Activated T-cell treated with anti-CD3 and anti-CD28 coated beads, Interleukin-2, amount 50 U/mL, for 72 hours (primary cell): ENCODE data around the gene HIVEP3. TPM values are rescaled to one million over a fixed set of nuclear protein-coding genes. Genes with fewer than 3 reads are reported as not detected.

Source experiments
- ATAC-seq, 2 donors: fragments of 150-1000 bp; cut with Tn5 transposase; replicated peaks in 1 of 2; 2 replicates each; pipeline ENCODE4 v1.10.0; 2021; ENCODE audit warnings: moderate library complexity in 2 of 2, mild to moderate bottlenecking in 1 of 2
- DNase-seq, 2 donors: peaks; one replicate each; pipeline ENCODE4 v3.0.0; 2021 to 2022; ENCODE audit warnings: mixed read lengths in 1 of 2
- H3K27ac Mint-ChIP-seq: one replicate; pipeline ENCODE4 v1.8.0; 2022; ENCODE audit warnings: mild to moderate bottlenecking, moderate library complexity, mixed read lengths
- H3K27me3 Mint-ChIP-seq: one replicate; pipeline ENCODE4 v1.8.0; 2022; ENCODE audit warnings: low read depth, mixed read lengths
- H3K36me3 Mint-ChIP-seq, 2 donors: one replicate each; pipeline ENCODE4 v1.8.0; 2022; ENCODE audit warnings: mixed read lengths in 2 of 2, mild to moderate bottlenecking in 1 of 2; ENCODE audit not compliant: insufficient read depth in 2 of 2
- H3K4me1 Mint-ChIP-seq: one replicate; pipeline ENCODE4 v1.8.0; 2022; ENCODE audit warnings: low read depth, mixed read lengths
- H3K4me3 Mint-ChIP-seq, 2 donors: one replicate each; pipeline ENCODE4 v1.8.0; 2022; ENCODE audit warnings: mild to moderate bottlenecking in 2 of 2, mixed read lengths in 2 of 2, moderate library complexity in 2 of 2
- H3K9me3 Mint-ChIP-seq, 2 donors: one replicate each; pipeline ENCODE4 v1.8.0; 2022; ENCODE audit warnings: mixed read lengths in 2 of 2
- total RNA-seq, 2 donors: library from RNA; stranded (reverse); gene quantifications; one replicate each; pipeline ENCODE4 v1.2.3, GENCODE V29; 2022

Gene HIVEP3
- total RNA-seq, 2 donors from 2014 or later, result 22.8 to 29.2 TPM

DNA sequence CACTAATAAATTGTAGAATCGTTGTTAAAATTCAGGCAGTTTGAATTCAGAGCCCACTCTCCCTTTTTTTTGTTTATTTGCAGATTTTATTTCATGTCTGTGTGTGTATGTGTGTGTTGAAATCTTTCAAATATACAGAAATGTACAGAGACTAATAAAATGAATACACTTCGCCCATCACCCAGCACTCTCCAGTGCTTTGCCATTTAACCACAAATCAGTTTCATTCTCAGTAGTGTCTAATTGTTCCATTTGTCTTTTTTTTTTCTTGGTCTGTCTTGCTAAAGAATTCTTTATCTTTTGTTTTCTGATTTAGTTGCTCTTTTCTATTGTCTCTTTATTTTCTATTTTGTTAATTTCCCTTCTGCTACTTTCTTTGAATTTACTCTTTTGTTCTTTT lies 99.7 kb downstream of the HIVEP3 start:
- no peak for ATAC-seq
- H3K4me3 Mint-ChIP-seq, result no peak overlapping the region
- H3K9me3 Mint-ChIP-seq, result no peaks in the 10 kb centered on the region
- H3K4me1 Mint-ChIP-seq, result peaks cover 15% of the 10 kb centered on the region
- no peaks in the 10 kb centered on the region for H3K36me3 Mint-ChIP-seq
- no peak for DNase-seq
- H3K27me3 Mint-ChIP-seq, result no peaks in the 10 kb centered on the region
- no peak overlapping the region for H3K27ac Mint-ChIP-seq

DNA sequence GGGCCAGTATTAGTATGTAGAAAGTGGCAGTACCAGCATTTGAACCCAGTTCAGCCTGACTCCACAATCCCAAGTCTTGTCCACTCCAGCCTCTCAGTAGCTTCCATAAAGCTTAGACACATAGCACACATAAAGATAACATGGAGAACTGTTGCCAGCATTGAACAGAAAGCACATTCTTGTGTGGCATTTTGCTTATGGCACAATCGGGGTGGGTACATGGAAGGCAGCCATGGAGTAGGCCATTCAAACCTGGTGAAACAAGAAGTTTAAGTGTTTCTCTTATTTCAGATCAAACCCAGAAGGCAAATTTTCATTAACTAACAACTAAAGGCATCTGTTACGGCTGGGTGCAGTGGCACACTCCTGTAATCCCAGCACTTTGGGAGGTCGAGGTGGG lies 102.7 kb downstream of the HIVEP3 start:
- no peak overlapping the region for H3K27ac Mint-ChIP-seq

DNA sequence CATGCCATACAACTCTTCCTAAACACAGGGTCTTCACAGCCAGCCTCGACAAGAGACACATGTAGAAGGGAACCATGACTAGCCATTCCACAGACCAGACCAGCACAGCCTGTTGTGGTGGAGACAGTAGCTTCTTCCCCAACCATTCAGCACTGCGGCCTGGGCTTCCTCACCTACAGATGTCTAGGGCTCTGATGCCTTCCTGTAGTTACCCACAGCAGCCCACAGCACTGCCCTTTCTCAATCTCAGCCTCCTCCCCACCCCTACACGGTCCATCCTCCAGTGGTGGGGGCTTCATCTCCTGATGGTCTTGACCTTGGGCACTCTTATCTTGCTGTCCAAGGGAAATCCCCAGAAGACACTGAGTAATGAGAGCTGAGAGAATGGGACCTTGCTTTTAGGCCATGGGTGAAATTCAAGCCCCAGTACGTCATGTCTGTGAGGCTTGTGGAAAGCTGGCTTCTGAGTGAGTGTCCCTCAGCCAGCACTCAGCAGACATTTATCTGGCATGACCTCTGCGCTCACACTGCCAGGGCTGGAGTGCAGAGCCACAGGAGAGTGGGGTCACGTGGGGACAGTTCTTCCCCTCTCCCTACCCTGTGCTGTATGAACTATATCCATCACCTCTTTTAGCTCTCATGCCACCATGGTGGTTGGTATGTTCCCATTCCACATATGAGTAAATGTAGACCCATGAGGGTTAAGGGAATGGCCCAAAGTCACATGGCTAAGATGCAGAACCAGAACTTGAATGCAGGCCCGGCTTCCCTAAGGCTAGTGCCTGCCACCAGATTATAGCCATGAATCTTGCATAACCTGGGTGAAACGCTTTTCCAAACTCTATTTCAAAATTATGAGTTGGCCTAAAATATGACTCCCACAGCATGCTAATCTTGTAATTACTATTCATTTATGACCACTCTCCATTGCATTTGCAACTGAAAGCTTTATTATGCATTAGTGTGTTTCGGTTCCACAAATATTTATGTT lies 104.7 kb downstream of the HIVEP3 start:
- DNase-seq, result no peak
- H3K27ac Mint-ChIP-seq, result no peak overlapping the region
- ATAC-seq, result no peak
- no peaks in the 10 kb centered on the region for H3K9me3 Mint-ChIP-seq
- H3K27me3 Mint-ChIP-seq, result no peaks in the 10 kb centered on the region
- no peak overlapping the region for H3K4me3 Mint-ChIP-seq
- H3K36me3 Mint-ChIP-seq, result no peaks in the 10 kb centered on the region
- H3K4me1 Mint-ChIP-seq, result peaks cover 36% of the 10 kb centered on the region

More for the DNA sequence above, 102.7 kb downstream of the HIVEP3 start:
- DNase-seq (no peak), ATAC-seq (no peak)
- Mint-ChIP-seq H3K4me3 (no peak overlapping the region), H3K27me3 (no peaks in the 10 kb centered on the region), H3K9me3 (no peaks in the 10 kb centered on the region), H3K36me3 (no peaks in the 10 kb centered on the region), H3K4me1 (peaks cover 23% of the 10 kb centered on the region)

DNA sequence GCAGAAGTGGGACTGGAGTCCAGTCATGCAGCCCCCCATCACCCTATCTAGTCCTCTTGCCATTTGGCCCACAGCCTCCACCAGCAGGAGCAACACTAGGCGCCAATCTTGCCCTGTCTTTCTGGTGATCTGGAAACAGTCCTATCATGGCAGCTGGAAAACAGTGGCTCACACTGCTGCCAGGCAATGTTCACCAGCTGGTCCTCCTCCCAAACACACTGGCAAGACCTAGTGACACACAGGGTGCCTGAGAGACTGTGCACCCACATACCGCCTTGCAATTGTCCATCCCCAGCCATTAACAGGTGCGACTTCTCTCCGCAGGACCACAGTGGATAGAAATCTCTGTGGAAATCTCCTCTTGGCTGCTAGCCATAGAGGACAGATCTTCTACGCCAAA lies 105.5 kb downstream of the HIVEP3 start:
- H3K9me3 Mint-ChIP-seq, result no peaks in the 10 kb centered on the region
- no peak for DNase-seq
- no peak overlapping the region for H3K4me3 Mint-ChIP-seq
- no peaks in the 10 kb centered on the region for H3K36me3 Mint-ChIP-seq
- peaks cover 39% of the 10 kb centered on the region for H3K4me1 Mint-ChIP-seq
- H3K27me3 Mint-ChIP-seq, result no peaks in the 10 kb centered on the region
- no peak overlapping the region for H3K27ac Mint-ChIP-seq
- ATAC-seq, result no peak

DNA sequence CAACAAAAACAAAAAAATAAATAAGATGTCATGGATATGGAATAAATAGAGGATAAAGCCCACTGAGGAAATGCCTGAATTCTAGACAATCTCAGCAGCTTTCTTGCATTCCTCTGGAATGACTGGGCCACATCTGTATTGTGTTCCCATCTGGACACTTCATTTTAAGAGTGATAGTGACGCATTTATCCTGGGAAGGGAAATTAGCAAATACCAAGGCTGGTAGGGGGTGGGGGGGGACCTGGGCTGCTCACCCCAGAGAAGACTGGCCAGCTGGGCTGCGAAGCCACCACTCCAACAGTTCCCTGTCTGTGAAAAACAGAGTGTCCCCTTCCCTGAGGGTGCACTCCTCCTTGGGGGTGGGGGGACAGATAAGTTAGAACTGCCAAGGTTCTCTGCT lies 106.3 kb downstream of the HIVEP3 start:
- Mint-ChIP-seq H3K4me1 (peaks cover 46% of the 10 kb centered on the region), H3K36me3 (no peaks in the 10 kb centered on the region), H3K4me3 (no peak overlapping the region), H3K9me3 (no peaks in the 10 kb centered on the region), H3K27ac (no peak overlapping the region), H3K27me3 (no peaks in the 10 kb centered on the region)
- DNase-seq (no peak), ATAC-seq (no peak)

DNA sequence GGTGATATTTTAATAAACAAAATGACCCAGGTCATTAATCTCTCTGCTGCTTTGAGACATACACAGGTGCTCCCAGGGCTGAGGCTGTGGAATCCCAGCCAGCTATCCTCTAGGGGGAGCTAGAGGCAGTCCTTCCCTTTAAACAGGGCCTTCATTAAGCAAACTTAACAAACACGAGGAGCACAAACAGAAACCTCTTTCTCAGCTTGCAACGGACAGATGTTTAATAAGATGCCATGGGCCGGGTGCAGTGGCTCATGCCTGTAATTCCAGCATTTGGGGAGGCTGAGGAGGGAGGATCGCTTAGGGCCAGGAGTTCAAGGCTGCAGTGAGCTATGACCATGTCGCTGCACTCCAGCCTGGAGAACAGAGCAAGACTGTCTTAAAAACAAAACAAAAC lies 106.7 kb downstream of the HIVEP3 start:
- ATAC-seq (peak in 1 of 2 donors; percentile 65), DNase-seq (peak; percentile 52 to 66)
- Mint-ChIP-seq H3K9me3 (no peaks in the 10 kb centered on the region), H3K4me3 (peak overlapping the region in 1 of 2 donors; percentile 20), H3K27ac (no peak overlapping the region), H3K27me3 (no peaks in the 10 kb centered on the region), H3K36me3 (no peaks in the 10 kb centered on the region), H3K4me1 (peaks cover 50% of the 10 kb centered on the region)

DNA sequence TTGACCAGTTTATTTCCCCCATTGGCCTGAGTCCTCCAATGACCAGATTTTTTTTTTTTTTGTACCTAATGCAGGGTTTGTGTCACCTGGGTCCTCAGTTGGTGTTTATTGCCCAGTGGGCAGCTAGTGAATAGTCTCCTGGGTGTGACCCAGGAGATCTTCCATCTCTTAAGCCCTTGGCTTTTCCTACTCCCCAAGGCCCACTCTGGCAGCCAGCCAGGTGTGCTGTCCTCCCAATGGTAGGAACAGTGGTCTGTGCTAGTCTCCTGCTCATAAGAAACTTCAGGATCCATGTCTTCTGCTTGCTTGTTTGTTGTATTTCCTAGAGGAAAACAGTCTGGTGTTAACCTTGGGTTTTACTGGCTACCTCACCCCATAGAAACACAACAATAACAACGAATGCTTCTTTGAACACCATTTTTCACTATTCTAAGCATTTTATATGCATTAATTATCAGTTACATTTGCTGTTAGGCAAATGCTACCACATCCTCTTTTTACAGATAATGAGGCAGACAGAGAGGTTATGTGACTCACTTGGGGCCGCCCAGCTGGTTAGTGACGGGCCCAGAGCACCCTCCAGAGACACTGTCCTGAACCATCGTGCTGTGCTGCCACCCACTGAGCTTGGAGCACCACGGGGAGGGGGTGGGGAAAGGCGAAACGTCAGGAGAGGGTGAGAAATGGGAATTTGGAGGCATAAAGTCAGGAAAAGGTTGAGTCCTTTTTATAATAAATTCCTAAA lies 107.5 kb downstream of the HIVEP3 start:
- H3K36me3 Mint-ChIP-seq, result no peaks in the 10 kb centered on the region

DNA sequence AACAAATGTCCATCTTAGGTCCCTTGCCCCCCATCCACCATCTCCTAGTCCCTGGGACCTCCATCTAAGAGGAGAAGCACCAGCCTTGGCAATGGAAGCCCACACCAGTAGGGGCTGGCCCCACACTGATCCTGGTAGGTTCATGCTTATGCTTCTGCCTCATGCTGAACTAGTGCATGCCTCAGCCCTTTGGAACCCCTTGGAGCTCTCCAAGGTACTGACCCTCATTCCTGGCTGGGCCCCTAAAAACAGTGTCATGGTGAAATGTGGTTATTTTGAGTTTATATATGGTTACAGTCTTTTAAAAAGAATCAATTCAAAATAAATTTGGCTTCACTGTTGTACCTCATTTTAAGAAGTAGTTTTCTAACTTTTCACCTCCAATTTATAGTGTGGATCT lies 108.3 kb downstream of the HIVEP3 start:
- H3K9me3 Mint-ChIP-seq, result no peaks in the 10 kb centered on the region
- no peak for ATAC-seq
- peaks cover 66% of the 10 kb centered on the region for H3K4me1 Mint-ChIP-seq
- no peak overlapping the region for H3K27ac Mint-ChIP-seq
- no peak overlapping the region for H3K4me3 Mint-ChIP-seq
- H3K27me3 Mint-ChIP-seq, result no peaks in the 10 kb centered on the region
- no peaks in the 10 kb centered on the region for H3K36me3 Mint-ChIP-seq
- peak; percentile 46 to 52 for DNase-seq

More for the DNA sequence above, 107.5 kb downstream of the HIVEP3 start:
- peaks cover 59% of the 10 kb centered on the region for H3K4me1 Mint-ChIP-seq
- no peaks in the 10 kb centered on the region for H3K9me3 Mint-ChIP-seq
- ATAC-seq, result peak; percentile 58 to 61
- DNase-seq, result peak; percentile 59 to 60
- peak overlapping the region in 1 of 2 donors; percentile 5 for H3K4me3 Mint-ChIP-seq
- H3K27ac Mint-ChIP-seq, result peak overlapping the region; percentile 24
- H3K27me3 Mint-ChIP-seq, result no peaks in the 10 kb centered on the region

DNA sequence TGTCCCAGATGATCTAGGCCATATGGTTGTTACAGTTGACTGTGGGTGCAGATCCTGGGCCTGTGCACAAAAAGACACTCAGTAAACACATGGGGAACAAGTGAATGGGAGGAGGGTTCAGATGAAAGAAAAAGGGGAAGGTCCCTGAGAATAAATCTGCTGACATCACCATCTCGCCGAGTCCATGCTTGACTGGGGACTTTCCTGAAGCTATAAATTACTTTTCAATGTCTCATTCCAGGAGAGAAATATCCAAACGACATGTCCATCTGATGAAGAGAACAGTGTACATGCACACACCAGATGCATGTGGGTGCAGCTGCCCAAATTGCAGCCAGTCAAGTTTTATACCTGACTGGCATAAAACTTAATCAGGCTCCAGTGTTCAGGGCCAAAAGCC lies 109.0 kb downstream of the HIVEP3 start:
- Mint-ChIP-seq H3K27me3 (no peaks in the 10 kb centered on the region), H3K4me1 (peaks cover 74% of the 10 kb centered on the region), H3K9me3 (no peaks in the 10 kb centered on the region), H3K36me3 (no peaks in the 10 kb centered on the region), H3K27ac (no peak overlapping the region), H3K4me3 (no peak overlapping the region)
- DNase-seq, result no peak
- no peak for ATAC-seq

DNA sequence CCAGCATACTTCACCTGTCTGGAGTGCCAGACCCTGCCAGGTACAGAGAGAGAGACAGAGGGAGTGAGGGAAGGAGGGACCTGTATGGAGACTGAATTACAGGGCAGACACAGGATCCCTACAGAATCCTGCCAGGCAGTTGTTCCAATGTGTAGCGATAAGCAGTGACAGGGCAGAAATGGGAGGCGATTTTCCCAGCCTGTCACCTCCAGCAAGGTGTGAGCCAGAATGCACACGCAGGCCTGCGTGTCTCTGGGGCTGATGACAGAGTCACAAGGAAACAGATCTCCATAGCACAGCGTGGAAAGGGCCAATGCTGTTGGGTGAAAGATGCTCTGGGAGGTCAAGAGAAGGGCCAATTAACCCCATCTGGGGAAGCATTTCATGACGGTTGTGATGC lies 111.3 kb downstream of the HIVEP3 start:
- Mint-ChIP-seq H3K27me3 (no peaks in the 10 kb centered on the region), H3K9me3 (no peaks in the 10 kb centered on the region), H3K27ac (peak overlapping the region; percentile 69), H3K4me1 (peaks cover 96% of the 10 kb centered on the region), H3K36me3 (no peaks in the 10 kb centered on the region), H3K4me3 (peak overlapping the region; percentile 63 to 80)
- ATAC-seq (no peak), DNase-seq (no peak)

DNA sequence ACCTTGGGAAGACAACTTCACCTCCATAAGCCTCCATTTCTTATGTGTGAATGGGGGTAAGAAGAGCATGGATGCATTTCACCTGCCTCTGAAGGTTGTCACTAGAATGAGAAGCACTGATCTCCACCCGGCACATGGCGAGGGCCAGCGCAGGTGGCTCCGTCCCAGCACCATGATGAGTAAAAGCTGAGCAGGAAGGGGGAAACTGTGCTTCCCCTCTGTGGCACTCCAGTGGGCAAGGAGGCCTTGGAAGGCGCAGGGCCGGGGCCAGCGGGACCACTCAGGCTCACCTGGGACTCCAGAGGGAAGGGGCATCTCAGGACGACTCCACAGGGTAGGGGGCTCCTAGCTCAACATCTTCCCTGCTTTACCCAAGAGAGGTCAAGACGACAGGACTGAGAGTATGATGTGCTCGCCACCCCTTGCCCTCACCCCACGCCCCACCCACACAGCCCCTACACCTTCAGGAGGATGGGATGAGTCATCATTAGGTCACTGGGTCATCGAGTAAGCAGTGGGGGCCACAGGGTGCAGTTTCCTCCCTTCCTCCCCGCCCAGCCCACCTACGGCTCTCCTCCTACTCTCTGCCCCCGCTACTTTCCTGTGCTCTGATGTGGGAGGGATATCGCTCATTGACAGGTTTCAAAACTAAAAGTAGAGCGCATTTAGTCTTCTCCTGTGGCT lies 112.1 kb downstream of the HIVEP3 start:
- H3K4me3 Mint-ChIP-seq, result peak overlapping the region; percentile 63 to 80
- peaks cover 91% of the 10 kb centered on the region for H3K4me1 Mint-ChIP-seq
- peak; percentile 67 to 71 for ATAC-seq
- peak; percentile 67 to 77 for DNase-seq
- peak overlapping the region; percentile 69 for H3K27ac Mint-ChIP-seq
- H3K9me3 Mint-ChIP-seq, result no peaks in the 10 kb centered on the region
- H3K36me3 Mint-ChIP-seq, result no peaks in the 10 kb centered on the region
- H3K27me3 Mint-ChIP-seq, result no peaks in the 10 kb centered on the region

DNA sequence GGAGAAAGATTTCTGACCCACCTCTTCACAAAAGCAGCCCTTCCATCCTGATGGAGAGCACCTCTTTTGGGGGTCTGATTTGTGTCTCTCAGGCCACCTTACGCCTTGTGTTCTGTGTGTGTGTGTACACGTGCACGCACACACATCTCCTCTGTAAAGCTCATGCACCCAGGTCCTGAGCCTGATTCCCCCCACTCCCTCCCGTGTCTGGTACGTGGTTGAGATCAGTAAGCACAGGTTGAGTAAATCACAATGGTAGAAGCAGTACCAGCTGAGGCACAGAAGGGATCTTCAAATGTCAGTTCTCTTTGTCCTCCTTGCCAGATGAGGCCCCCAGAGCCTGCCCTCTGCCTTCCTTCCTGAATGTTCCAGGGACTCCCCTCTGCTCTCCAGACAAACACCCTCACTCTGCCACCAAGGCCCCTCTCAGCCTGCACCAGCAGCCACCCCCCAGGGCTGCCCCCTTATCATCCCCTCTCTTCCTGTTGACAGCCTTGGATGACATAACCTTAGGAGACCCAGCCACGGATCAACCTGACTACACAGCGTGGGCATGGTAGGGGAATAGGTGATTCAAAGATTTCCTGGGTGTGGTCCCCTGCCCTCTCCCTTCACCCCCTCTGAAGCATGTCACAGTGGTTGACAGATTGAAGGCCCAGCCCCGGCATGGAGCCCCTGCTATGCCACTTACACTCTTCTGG lies 112.8 kb downstream of the HIVEP3 start:
- ATAC-seq, result peak; percentile 67

More for the DNA sequence above, 112.8 kb downstream of the HIVEP3 start:
- Mint-ChIP-seq H3K27ac (peak overlapping the region; percentile 63), H3K9me3 (no peaks in the 10 kb centered on the region), H3K27me3 (no peaks in the 10 kb centered on the region), H3K4me3 (peak overlapping the region; percentile 63 to 80), H3K36me3 (no peaks in the 10 kb centered on the region), H3K4me1 (peaks cover 91% of the 10 kb centered on the region)
- peak; percentile 40 to 46 for DNase-seq
